HG03439 (cell line): ENCODE measurements around the gene OR10G4.
"Not testable (repeated sequence)": the region's sequence is repeated elsewhere in the genome, so short reads cannot be mapped to it uniquely, and the experiment has no call there.

ENCODE experiments used
- ATAC-seq: cut with Tn5 transposase; IDR thresholded peaks from one replicate; pipeline ENCODE4 v1.9.1; 2021; ENCODE audit warnings: mild to moderate bottlenecking, moderate library complexity; ENCODE audit not compliant: unreplicated experiment

OR10G4 gene

GRCh38 chr11:124012697-124013096, at the start of gene OR10G4:
Gene OR10G4, plus strand, starts transcription at chr11:124012997. Its CDS starts 2,578 bp downstream, at chr11:124015575.
- no peak for ATAC-seq

GRCh38 chr11:123973816-123974215, 39.0 kb upstream of the OR10G4 start:
- no peak for ATAC-seq

GRCh38 chr11:123976770-123977560, 35.8 kb upstream of the OR10G4 start:
- ATAC-seq: no peak

- no peak for ATAC-seq
Observed at GRCh38 chr11:123977731-123978347, 35.0 kb upstream of the OR10G4 start, which contains the start of gene OR10S1. Gene OR10S1, minus strand, starts transcription at chr11:123977781. Its CDS starts 117 bp downstream, at chr11:123977664.

- no peak for ATAC-seq
Observed at GRCh38 chr11:123979311-123979710, 33.5 kb upstream of the OR10G4 start.

GRCh38 chr11:123995119-123995518, 17.7 kb upstream of the OR10G4 start, which contains the start of gene OR10G6:
Gene OR10G6, minus strand, starts transcription at chr11:123995161. Its CDS starts 0 bp downstream, at chr11:123995161.
- ATAC-seq: no peak

- not testable (repeated sequence) for ATAC-seq
Observed at GRCh38 chr11:124015837-124016236, 3.0 kb downstream of the OR10G4 start.

GRCh38 chr11:124026498-124026897, 13.7 kb downstream of the OR10G4 start, which contains the start of gene OR10G8:
Gene OR10G8, plus strand, starts transcription at chr11:124026798. Its CDS starts 2,825 bp downstream, at chr11:124029623.
- ATAC-seq: no peak

GRCh38 chr11:124036666-124037065, 23.9 kb downstream of the OR10G4 start:
- ATAC-seq: no peak

GRCh38 chr11:124039557-124039956, 26.8 kb downstream of the OR10G4 start:
- no peak for ATAC-seq

GRCh38 chr11:124041254-124041653, 28.5 kb downstream of the OR10G4 start, which contains the start of gene OR10G7:
Gene OR10G7, minus strand, starts transcription at chr11:124041325. Its CDS starts 2,324 bp downstream, at chr11:124039001.
- ATAC-seq: no peak

GRCh38 chr11:124043420-124043819, 30.6 kb downstream of the OR10G4 start:
- no peak for ATAC-seq

GRCh38 chr11:124050748-124051147, 38.0 kb downstream of the OR10G4 start:
- no peak for ATAC-seq

- no peak for ATAC-seq
Observed at GRCh38 chr11:124052966-124053365, 40.2 kb downstream of the OR10G4 start.
